AG10803 (cell line): Measurements from ENCODE around the gene BMP6.

Experiments used
- DNase-seq: peaks from one replicate; pipeline ENCODE4 v3.0.0; 2010; ENCODE audit warnings: low read depth
- H3K4me3 ChIP-seq: 2 replicates; pipeline ENCODE4 v1.5.1; 2011; ENCODE audit warnings: mild to moderate bottlenecking, low read length, control low read depth
- TF ChIP-seq, protein P1 (sequence below): conservative IDR thresholded peaks from 2 replicates; pipeline ENCODE4 v1.5.1; 2011; ENCODE audit warnings: mild to moderate bottlenecking, low read length, control low read depth, inconsistent platforms

Gene BMP6

DNA sequence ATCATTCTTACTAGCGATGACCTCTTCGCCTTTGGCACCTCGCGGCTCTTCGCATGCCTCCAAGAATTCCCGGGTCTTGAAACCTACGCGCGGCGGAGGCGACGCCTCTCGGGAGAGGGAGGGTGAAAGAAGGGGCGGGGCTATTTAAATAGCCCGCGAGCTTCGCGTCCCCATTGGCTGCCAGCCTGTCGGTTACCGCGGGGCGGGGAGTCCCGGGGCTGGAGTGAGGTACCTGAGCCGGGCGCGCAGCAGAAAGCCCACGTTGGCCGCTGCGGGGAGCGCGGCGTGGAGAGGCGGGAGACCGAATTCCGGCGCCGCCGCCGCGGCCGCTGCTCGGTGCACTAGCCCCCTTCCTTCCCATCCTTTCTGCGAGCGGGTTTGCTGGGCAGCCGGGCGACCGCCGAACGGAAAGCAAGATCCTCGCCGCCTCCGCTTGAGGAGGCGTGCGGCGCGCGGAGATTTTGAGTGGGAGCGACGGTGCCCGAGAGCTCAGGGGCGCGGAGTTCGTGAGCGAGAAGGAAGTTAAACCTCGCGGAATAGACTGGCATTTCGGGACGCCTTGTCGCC lies at the start of gene BMP6:
Gene BMP6, plus strand, starts transcription at position 251 of the 567 bp plus-strand sequence. CDS start 857 bp downstream, outside the sequence.
- H3K4me3 ChIP-seq: peak within 1 kb of the TSS; percentile 64
- TF ChIP-seq, protein P1, sequence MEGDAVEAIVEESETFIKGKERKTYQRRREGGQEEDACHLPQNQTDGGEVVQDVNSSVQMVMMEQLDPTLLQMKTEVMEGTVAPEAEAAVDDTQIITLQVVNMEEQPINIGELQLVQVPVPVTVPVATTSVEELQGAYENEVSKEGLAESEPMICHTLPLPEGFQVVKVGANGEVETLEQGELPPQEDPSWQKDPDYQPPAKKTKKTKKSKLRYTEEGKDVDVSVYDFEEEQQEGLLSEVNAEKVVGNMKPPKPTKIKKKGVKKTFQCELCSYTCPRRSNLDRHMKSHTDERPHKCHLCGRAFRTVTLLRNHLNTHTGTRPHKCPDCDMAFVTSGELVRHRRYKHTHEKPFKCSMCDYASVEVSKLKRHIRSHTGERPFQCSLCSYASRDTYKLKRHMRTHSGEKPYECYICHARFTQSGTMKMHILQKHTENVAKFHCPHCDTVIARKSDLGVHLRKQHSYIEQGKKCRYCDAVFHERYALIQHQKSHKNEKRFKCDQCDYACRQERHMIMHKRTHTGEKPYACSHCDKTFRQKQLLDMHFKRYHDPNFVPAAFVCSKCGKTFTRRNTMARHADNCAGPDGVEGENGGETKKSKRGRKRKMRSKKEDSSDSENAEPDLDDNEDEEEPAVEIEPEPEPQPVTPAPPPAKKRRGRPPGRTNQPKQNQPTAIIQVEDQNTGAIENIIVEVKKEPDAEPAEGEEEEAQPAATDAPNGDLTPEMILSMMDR: no peak
- DNase-seq: peak; percentile 78

DNA sequence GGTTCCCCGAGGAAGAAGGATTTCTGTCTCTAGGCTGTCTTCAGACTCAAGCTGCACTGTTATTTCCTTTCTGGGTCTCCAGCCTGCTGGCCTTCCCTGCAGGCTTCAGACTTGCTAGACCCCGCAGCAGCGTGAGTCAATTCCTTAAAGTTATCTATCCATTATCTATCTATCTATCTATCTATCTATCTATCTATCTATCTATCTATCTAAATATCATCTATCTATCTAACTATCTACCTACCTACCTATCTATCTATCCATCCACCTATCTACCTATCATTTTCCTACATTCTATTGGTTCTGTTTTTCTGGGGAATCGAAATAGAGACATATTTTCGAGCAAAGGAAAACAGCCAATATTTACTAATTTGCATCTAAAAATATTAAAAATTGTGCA lies 48.7 kb upstream of the BMP6 start:
- no peak for DNase-seq
- H3K4me3 ChIP-seq: no peak overlapping the region
- TF ChIP-seq, protein P1: no peak

DNA sequence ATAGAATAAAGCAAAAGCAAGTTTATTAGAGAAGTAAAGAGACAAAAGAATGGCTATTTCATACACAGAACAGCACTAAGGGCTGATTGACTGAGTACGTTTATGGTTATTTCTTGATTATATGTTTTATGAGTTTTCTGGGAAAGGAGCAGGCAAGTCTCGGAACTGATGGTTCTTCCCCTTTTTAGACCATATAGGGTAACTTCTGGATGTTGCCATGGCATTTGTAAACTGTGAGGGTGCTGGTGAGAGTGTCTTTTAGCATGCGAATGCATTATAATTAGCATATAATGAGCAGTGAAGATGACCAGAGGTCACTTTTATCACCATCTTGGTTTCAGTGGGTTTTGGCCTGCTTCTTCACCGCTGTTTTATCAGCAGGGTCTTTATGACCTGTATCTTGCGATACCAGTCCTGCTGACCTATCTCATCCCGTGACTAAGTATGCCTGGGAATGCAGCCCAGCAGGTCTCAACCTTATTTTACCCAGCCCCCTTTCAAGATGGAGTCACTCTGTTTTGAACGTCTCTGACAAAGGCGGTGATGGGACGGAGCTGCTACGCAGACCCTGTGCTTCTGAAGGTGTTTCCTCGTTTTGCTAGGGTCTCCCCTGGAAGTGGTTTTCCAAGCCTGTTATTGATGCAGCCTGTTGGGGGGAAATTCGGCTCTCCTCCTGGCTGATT lies 45.4 kb upstream of the BMP6 start:
- no peak overlapping the region for H3K4me3 ChIP-seq
- DNase-seq: no peak
- TF ChIP-seq, protein P1: no peak

DNA sequence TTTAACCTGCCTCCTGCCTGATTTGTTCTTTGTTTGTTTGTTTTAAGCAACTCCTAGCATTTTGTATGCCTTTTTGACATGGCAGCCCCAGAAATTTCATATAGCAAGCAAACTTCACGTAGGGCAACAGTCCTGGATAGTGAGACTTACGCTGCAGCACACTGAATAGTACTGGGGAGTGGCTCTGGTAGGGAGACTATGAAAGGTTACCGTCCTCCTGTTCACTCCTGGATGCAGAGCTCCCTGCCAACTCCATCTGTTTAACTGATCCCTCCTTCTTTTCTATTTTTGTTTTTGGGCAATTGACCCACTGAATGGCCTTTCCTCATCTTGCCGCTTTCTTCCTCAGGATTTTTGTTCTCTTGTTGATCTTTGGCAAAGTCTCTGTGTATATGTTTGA lies 44.5 kb upstream of the BMP6 start:
- no peak for DNase-seq
- TF ChIP-seq, protein P1: no peak
- no peak overlapping the region for H3K4me3 ChIP-seq

DNA sequence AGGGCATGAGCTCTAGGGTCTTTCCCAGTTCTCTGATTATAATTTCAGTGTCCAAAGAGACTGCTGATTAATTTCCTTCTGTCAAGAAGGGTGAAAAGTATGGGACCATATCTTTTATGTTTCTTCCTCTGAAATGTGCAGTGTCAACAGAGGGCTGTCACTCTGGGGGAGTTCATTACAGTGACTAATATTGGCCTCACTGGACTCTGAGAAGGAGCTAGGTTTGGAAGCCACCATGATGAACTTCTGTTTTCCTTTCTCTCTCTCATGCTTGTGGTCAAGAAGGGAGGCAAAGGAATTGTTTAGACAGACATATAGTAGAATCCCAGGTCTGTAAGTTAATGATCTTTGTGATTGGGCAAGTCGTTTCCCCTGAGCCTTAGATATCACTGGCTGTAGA lies 41.8 kb upstream of the BMP6 start:
- TF ChIP-seq, protein P1: no peak
- no peak for DNase-seq
- H3K4me3 ChIP-seq: no peak overlapping the region

DNA sequence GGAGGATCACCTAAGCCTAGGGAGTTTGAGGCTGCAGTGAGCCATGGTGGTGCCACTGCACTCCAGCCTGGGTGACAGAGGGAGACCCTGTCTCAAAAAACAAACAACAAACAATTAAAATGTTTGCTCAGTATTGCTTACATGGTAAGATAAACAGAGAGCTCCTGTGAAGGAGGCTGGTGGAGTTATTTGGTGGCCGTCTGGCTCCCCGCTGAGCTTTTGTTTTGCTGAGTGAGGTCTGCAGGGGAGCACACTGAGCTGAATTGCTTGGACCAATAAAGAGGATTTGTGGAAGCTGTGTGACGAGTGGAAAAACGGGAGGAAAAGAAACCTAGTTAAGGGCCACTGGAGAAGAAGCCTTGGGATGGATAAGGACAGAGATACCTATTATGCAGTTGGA lies 41.1 kb upstream of the BMP6 start:
- H3K4me3 ChIP-seq: no peak overlapping the region
- no peak for DNase-seq
- TF ChIP-seq, protein P1: no peak

DNA sequence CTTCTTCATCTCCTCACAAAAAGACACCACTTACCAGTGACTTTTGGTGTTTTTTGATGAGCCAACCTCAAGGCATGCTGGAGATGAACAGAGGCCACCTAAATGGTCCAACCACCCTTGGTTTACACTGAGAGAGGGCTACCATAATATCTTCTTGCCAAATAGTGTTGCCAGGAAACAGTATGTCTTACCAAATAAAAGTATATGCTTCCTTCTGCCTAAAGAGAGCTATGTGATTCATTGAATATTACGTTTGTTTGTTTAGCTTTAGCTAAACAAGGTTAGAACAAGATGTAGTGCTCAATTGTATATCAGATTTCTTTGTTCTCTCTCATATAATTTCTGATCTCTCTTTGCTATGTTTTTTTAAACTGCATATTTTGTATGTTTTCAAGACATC lies 40.6 kb upstream of the BMP6 start:
- H3K4me3 ChIP-seq: no peak overlapping the region
- TF ChIP-seq, protein P1: no peak
- DNase-seq: no peak
